Retina (tissue), 1 donor: Measurements from ENCODE around the gene CHST12.
A peak's percentile ranks its signal among the peaks of the same experiment; 100 is the strongest.
"Not testable (repeated sequence)": the region's sequence is repeated elsewhere in the genome, so short reads cannot be mapped to it uniquely, and the experiment has no call there.

Source experiments
- DNase-seq: peaks from one replicate; pipeline ENCODE4 v3.0.0-alpha.2; 2016

CHST12 gene

GRCh38 chr7:2379161-2379560 is 24.2 kb upstream of the CHST12 start:
- no peak for DNase-seq

GRCh38 chr7:2379821-2380450 is 23.5 kb upstream of the CHST12 start:
- DNase-seq, result no peak

- DNase-seq, result no peak
Observed at GRCh38 chr7:2380461-2380860, 22.9 kb upstream of the CHST12 start.

GRCh38 chr7:2381227-2381626 is 22.2 kb upstream of the CHST12 start:
- DNase-seq, result no peak

- DNase-seq, result no peak
Observed at GRCh38 chr7:2381881-2382509, 21.4 kb upstream of the CHST12 start.

- no peak for DNase-seq
Observed at GRCh38 chr7:2383543-2384274, 19.7 kb upstream of the CHST12 start.

GRCh38 chr7:2384354-2385243 is 18.8 kb upstream of the CHST12 start:
- no peak for DNase-seq

- DNase-seq, result not testable (repeated sequence)
Observed at GRCh38 chr7:2386122-2386521, 17.3 kb upstream of the CHST12 start.

GRCh38 chr7:2386964-2387669 is 16.3 kb upstream of the CHST12 start:
- DNase-seq, result no peak

- no peak for DNase-seq
Observed at GRCh38 chr7:2387897-2388636, 15.3 kb upstream of the CHST12 start.

- DNase-seq, result no peak
Observed at GRCh38 chr7:2388637-2388954, 14.8 kb upstream of the CHST12 start.

- DNase-seq, result peak; percentile 44
Observed at GRCh38 chr7:2390020-2390816, 13.2 kb upstream of the CHST12 start.

GRCh38 chr7:2393706-2394105 is 9.7 kb upstream of the CHST12 start:
- DNase-seq, result no peak

- DNase-seq, result no peak
Observed at GRCh38 chr7:2394566-2395082, 8.8 kb upstream of the CHST12 start.

GRCh38 chr7:2398506-2398905 is 4.9 kb upstream of the CHST12 start:
- DNase-seq, result no peak

GRCh38 chr7:2399848-2400587 is 3.4 kb upstream of the CHST12 start:
- DNase-seq, result no peak

GRCh38 chr7:2402687-2403013 is 761 bp upstream of the CHST12 start:
- no peak for DNase-seq

- peak; percentile 74 for DNase-seq
Observed at GRCh38 chr7:2403718-2404648, 572 bp downstream of the CHST12 start.

- no peak for DNase-seq
Observed at GRCh38 chr7:2404714-2405119, 1.3 kb downstream of the CHST12 start.
